ENCODE measurements around the gene AQP9.
"Not testable (repeated sequence)": the region's sequence is repeated elsewhere in the genome, so short reads cannot be mapped to it uniquely, and the experiment has no call there.

The AQP9 gene

GRCh38 chr15:58138106-58138505, at the start of gene AQP9:
TSS of gene AQP9 (plus strand) at chr15:58138381. CDS start at chr15:58138566, 185 bp downstream.
- no peak for DNase-seq

- DNase-seq, result no peak
Measured at GRCh38 chr15:58095415-58095814, 42.8 kb upstream of the AQP9 start.

- DNase-seq, result no peak
Measured at GRCh38 chr15:58096529-58097084, 41.6 kb upstream of the AQP9 start.

- DNase-seq, result no peak
Measured at GRCh38 chr15:58103482-58103881, 34.7 kb upstream of the AQP9 start.

GRCh38 chr15:58108117-58108516, 30.1 kb upstream of the AQP9 start:
- DNase-seq, result no peak

GRCh38 chr15:58109419-58109818, 28.8 kb upstream of the AQP9 start:
- no peak for DNase-seq

GRCh38 chr15:58110999-58111717, 27.0 kb upstream of the AQP9 start:
- no peak for DNase-seq

- no peak for DNase-seq
Measured at GRCh38 chr15:58111718-58112104, 26.5 kb upstream of the AQP9 start.

- not testable (repeated sequence) for DNase-seq
Measured at GRCh38 chr15:58113358-58113757, 24.8 kb upstream of the AQP9 start.

- DNase-seq, result no peak
Measured at GRCh38 chr15:58114388-58114787, 23.8 kb upstream of the AQP9 start.

GRCh38 chr15:58114812-58115211, 23.4 kb upstream of the AQP9 start:
- no peak for DNase-seq

- no peak for DNase-seq
Measured at GRCh38 chr15:58115692-58116091, 22.5 kb upstream of the AQP9 start.

GRCh38 chr15:58117619-58118018, 20.6 kb upstream of the AQP9 start:
- DNase-seq, result no peak

GRCh38 chr15:58118272-58118671, 19.9 kb upstream of the AQP9 start:
- no peak for DNase-seq

GRCh38 chr15:58119016-58119415, 19.2 kb upstream of the AQP9 start:
- no peak for DNase-seq

- DNase-seq, result no peak
Measured at GRCh38 chr15:58124585-58124984, 13.6 kb upstream of the AQP9 start.

GRCh38 chr15:58125333-58125732, 12.8 kb upstream of the AQP9 start:
- no peak for DNase-seq

GRCh38 chr15:58134886-58135285, 3.3 kb upstream of the AQP9 start:
- no peak for DNase-seq

- DNase-seq, result no peak
Measured at GRCh38 chr15:58135511-58136174, 2.5 kb upstream of the AQP9 start.

- DNase-seq, result no peak
Measured at GRCh38 chr15:58136731-58137130, 1.4 kb upstream of the AQP9 start.

GRCh38 chr15:58137686-58138085, 495 bp upstream of the AQP9 start:
- DNase-seq, result no peak

GRCh38 chr15:58139276-58139988, 1.3 kb downstream of the AQP9 start:
- no peak for DNase-seq

- DNase-seq, result no peak
Measured at GRCh38 chr15:58139989-58140522, 1.9 kb downstream of the AQP9 start.
